H1 (cell line): ENCODE results near the gene PRG3. TPM values are rescaled to one million over a fixed set of nuclear protein-coding genes. Genes with fewer than 3 reads are reported as not detected.

Source experiments
- CTCF ChIA-PET: fragments of 300-600 bp; sonication (Branson Sonifier 250); formaldehyde crosslinking; loops from one replicate; lab custom pipeline; 2021; ENCODE audit not compliant: partially characterized antibody; lab: Charles Lee
- POLR2A ChIA-PET: fragments of 300-600 bp; sonication (Branson Sonifier 250); formaldehyde crosslinking; loops from one replicate; lab custom pipeline; 2021; ENCODE audit warnings: inconsistent platforms; ENCODE audit not compliant: partially characterized antibody; lab: Charles Lee
- DNase-seq, 2 experiments: peaks; one replicate each; pipeline versions ENCODE4 v3.0.0 to v3.0.0-alpha.2; 2010 to 2022; ENCODE audit warnings: low spot score in 2 of 2, low read depth in 1 of 2, mixed read lengths in 1 of 2
- FAIRE-seq: peaks from 2 replicates; lab custom pipeline; 2011; peaks lifted over from hg19 to GRCh38; lab: Jason Lieb, UNC
- H2AFZ ChIP-seq: 2 replicates; pipeline ENCODE4 v1.8.1; 2012; ENCODE audit warnings: low read length, inconsistent platforms
- H2AK5ac ChIP-seq: 2 replicates; pipeline ENCODE4 v1.6.1; 2013; ENCODE audit warnings: low read depth, low read length
- H2BK120ac ChIP-seq: replicated peaks from 2 replicates; pipeline ENCODE3; 2013; ENCODE audit warnings: low read depth, low read length, inconsistent platforms
- H2BK12ac ChIP-seq: 2 replicates; pipeline ENCODE4 v1.6.1; 2013; ENCODE audit warnings: low read depth, low read length
- H2BK15ac ChIP-seq: 2 replicates; pipeline ENCODE4 v1.6.1; 2013; ENCODE audit warnings: low read length
- H2BK20ac ChIP-seq: 2 replicates; pipeline ENCODE4 v1.6.1; 2013; ENCODE audit warnings: low read length
- H2BK5ac ChIP-seq: 2 replicates; pipeline ENCODE4 v1.6.1; 2013; ENCODE audit warnings: low read depth, low read length
- H3K14ac ChIP-seq: 2 replicates; pipeline ENCODE4 v1.6.1; 2013; ENCODE audit warnings: inconsistent platforms; ENCODE audit not compliant: insufficient read length
- H3K18ac ChIP-seq: 2 replicates; pipeline ENCODE4 v1.6.1; 2013; ENCODE audit warnings: low read length; ENCODE audit errors: extremely low read depth
- H3K23ac ChIP-seq: 2 replicates; pipeline ENCODE4 v1.6.1; 2013; ENCODE audit warnings: inconsistent platforms; ENCODE audit not compliant: insufficient read length
- H3K23me2 ChIP-seq: 2 replicates; pipeline ENCODE4 v1.6.1; 2013; ENCODE audit warnings: low read depth, low read length
- H3K27ac ChIP-seq: 2 replicates; pipeline ENCODE4 v1.6.1; 2011; ENCODE audit warnings: low read depth, low read length, inconsistent platforms
- H3K27me3 ChIP-seq, 4 experiments: replicated peaks in 1 of 4; 1 replicate in 1 of 4; 2 replicates in 3 of 4; pipeline versions ENCODE4 v1.6.1 to v1.8.1; 2011 to 2013; ENCODE audit warnings: low read length in 3 of 4, mild to moderate bottlenecking in 3 of 4, inconsistent platforms in 2 of 4, mixed read lengths in 2 of 4, moderate library complexity in 1 of 4; ENCODE audit not compliant: control insufficient read depth in 3 of 4, insufficient read depth in 3 of 4; ENCODE audit errors: extremely low read depth in 1 of 4
- H3K36me3 ChIP-seq, 4 experiments: 2 replicates each; pipeline versions ENCODE4 v1.6.1 to v1.8.1; 2011 to 2013; ENCODE audit warnings: mild to moderate bottlenecking in 4 of 4, low read length in 3 of 4, moderate library complexity in 2 of 4, control low read depth in 1 of 4, inconsistent platforms in 1 of 4; ENCODE audit not compliant: insufficient read depth in 4 of 4, control insufficient read depth in 2 of 4
- H3K4ac ChIP-seq: replicated peaks from 2 replicates; pipeline ENCODE3; 2013; ENCODE audit warnings: low read length, low read depth, mixed read lengths, inconsistent platforms; ENCODE audit not compliant: insufficient read length
- H3K4me1 ChIP-seq, 4 experiments: replicated peaks in 1 of 4; 1 replicate in 1 of 4; 2 replicates in 3 of 4; pipeline versions ENCODE4 v1.6.1 to v1.8.1; 2011 to 2013; ENCODE audit warnings: low read length in 3 of 4, inconsistent platforms in 2 of 4, mixed read lengths in 1 of 4; ENCODE audit not compliant: insufficient read depth in 4 of 4, control insufficient read depth in 3 of 4
- H3K4me2 ChIP-seq, 2 experiments: 2 replicates each; pipeline versions ENCODE4 v1.6.1 to v1.8.1; 2011 to 2013; ENCODE audit warnings: low read depth in 2 of 2, low read length in 2 of 2, control low read depth in 1 of 2, inconsistent platforms in 1 of 2, mild to moderate bottlenecking in 1 of 2; ENCODE audit not compliant: insufficient read depth in 1 of 2
- H3K4me3 ChIP-seq, 4 experiments: fragments of 200-600, 300-600 bp in 1 of 4; sonication (generic), shearing (Covaris generic), sonication (Bioruptor Twin) in 1 of 4; 2 replicates each; pipeline versions ENCODE4 v1.5.1 to v1.8.1; 2011 to 2016; ENCODE audit warnings: low read length in 4 of 4, low read depth in 3 of 4, control low read depth in 2 of 4, inconsistent platforms in 2 of 4, mild to moderate bottlenecking in 2 of 4, mixed read lengths in 1 of 4, moderate library complexity in 1 of 4; ENCODE audit not compliant: insufficient read depth in 2 of 4; ENCODE audit errors: extremely low read depth in 1 of 4
- H3K56ac ChIP-seq: replicated peaks from 2 replicates; pipeline ENCODE3; 2013; ENCODE audit warnings: low read depth, mild to moderate bottlenecking, mixed read lengths, low read length, inconsistent platforms; ENCODE audit not compliant: insufficient read length
- H3K79me1 ChIP-seq: 2 replicates; pipeline ENCODE4 v1.6.1; 2013; ENCODE audit warnings: low read depth, low read length, control low read depth
- H3K79me2 ChIP-seq, 2 experiments: 2 replicates each; pipeline versions ENCODE4 v1.6.1 to v1.8.1; 2012 to 2013; ENCODE audit warnings: low read length in 2 of 2, mild to moderate bottlenecking in 2 of 2, inconsistent platforms in 1 of 2; ENCODE audit not compliant: insufficient read depth in 2 of 2, control insufficient read depth in 1 of 2
- H3K9ac ChIP-seq, 4 experiments: replicated peaks in 1 of 4; 1 replicate in 1 of 4; 2 replicates in 3 of 4; pipeline versions ENCODE4 v1.6.1 to v1.8.1; 2011 to 2013; ENCODE audit warnings: low read depth in 3 of 4, low read length in 3 of 4, control low read depth in 2 of 4, mild to moderate bottlenecking in 2 of 4, moderate library complexity in 2 of 4, inconsistent platforms in 1 of 4; ENCODE audit errors: extremely low read depth in 1 of 4
- H3K9me3 ChIP-seq, 2 experiments: 2 replicates each; pipeline versions ENCODE4 v1.6.1 to v1.8.1; 2012 to 2013; ENCODE audit warnings: mild to moderate bottlenecking in 2 of 2, moderate library complexity in 2 of 2, control low read depth in 1 of 2, inconsistent platforms in 1 of 2, low read depth in 1 of 2, low read length in 1 of 2, mixed read lengths in 1 of 2; ENCODE audit not compliant: insufficient read depth in 2 of 2
- H4K20me1 ChIP-seq, 2 experiments: replicated peaks in 1 of 2; 2 replicates each; pipeline versions ENCODE3 to v1.8.1; 2011 to 2013; ENCODE audit warnings: inconsistent platforms in 2 of 2, low read length in 2 of 2, mild to moderate bottlenecking in 1 of 2; ENCODE audit not compliant: insufficient read depth in 2 of 2, control insufficient read depth in 1 of 2
- H4K5ac ChIP-seq: 2 replicates; pipeline ENCODE4 v1.6.1; 2013; ENCODE audit warnings: low read length, low read depth, mixed read lengths, inconsistent platforms; ENCODE audit not compliant: insufficient read length
- H4K8ac ChIP-seq: 2 replicates; pipeline ENCODE4 v1.8.0; 2013; ENCODE audit warnings: mild to moderate bottlenecking, moderate library complexity, low read length, inconsistent platforms; ENCODE audit not compliant: insufficient read depth; ENCODE audit errors: extremely low read depth
- H4K91ac ChIP-seq: replicated peaks from 2 replicates; pipeline ENCODE3; 2013; ENCODE audit warnings: low read length, mixed read lengths, inconsistent platforms; ENCODE audit not compliant: insufficient read length
- ATF2 ChIP-seq: IDR thresholded peaks from 2 replicates; pipeline ENCODE4 v1.6.1; 2012; ENCODE audit warnings: low read length, inconsistent platforms
- CREB1 ChIP-seq: IDR thresholded peaks from 2 replicates; pipeline ENCODE4 v1.6.1; 2012; ENCODE audit warnings: inconsistent platforms
- EZH2 ChIP-seq: fragments of 200-600 bp; sonication (generic); IDR thresholded peaks from 2 replicates; pipeline ENCODE4 v1.7.1; 2012; ENCODE audit warnings: low read depth, mild to moderate bottlenecking, moderate library complexity, low read length, inconsistent platforms; ENCODE audit not compliant: severe bottlenecking
- KDM4A ChIP-seq: IDR thresholded peaks from one replicate; pipeline ENCODE4 v1.7.1; 2012; ENCODE audit warnings: low read depth, mild to moderate bottlenecking, moderate library complexity, low read length, inconsistent platforms; ENCODE audit not compliant: severe bottlenecking
- TBP ChIP-seq: IDR thresholded peaks from 2 replicates; pipeline ENCODE4 v1.6.1; 2011; ENCODE audit warnings: low read depth, low read length, improper control_type of control experiment
- TCF12 ChIP-seq: IDR thresholded peaks from 2 replicates; pipeline ENCODE4 v1.6.1; 2011; ENCODE audit warnings: low read depth, mild to moderate bottlenecking, low read length
- whole genome bisulfite sequencing, 2 experiments: shearing (Covaris generic) in 1 of 2; methylation state at CpG; one replicate each; pipeline versions ENCODE4 v1.1.6 to v1.1.7; 2013 to 2015; ENCODE audit warnings: low lambda C conversion rate in 2 of 2, mixed read lengths in 2 of 2, inconsistent platforms in 1 of 2, low coverage in 1 of 2, missing lambda C conversion rate in 1 of 2; ENCODE audit not compliant: insufficient replicate concordance in 2 of 2, insufficient coverage in 1 of 2, insufficient read length in 1 of 2; ENCODE audit errors: extremely low coverage in 1 of 2, missing lambda C conversion rate in 1 of 2; 5-methylcytosine and 5-hydroxymethylcytosine counted together
- polyA plus RNA-seq, 7 experiments: library from polyadenylated mRNA; depleted of rRNA in 3 of 7; stranded (reverse) in 5 of 7; unstranded in 2 of 7; fragments of >200 nt in 5 of 7; fragments of 200-250 nt in 2 of 7; gene quantifications; 1 replicate in 5 of 7; 2 replicates in 1 of 7; 4 replicates in 1 of 7; pipeline versions ENCODE4 v1.2.1 to v1.2.3, GENCODE V29; 2011 to 2013; ENCODE audit warnings: missing spikeins in 2 of 7, mixed read lengths in 2 of 7
- total RNA-seq: library from RNA; stranded (reverse); fragmentation: NEBNext Ultra II Directional; extraction: Animal tissue kit (Norgen Biotek cat#: 25700); gene quantifications from 2 replicates; pipeline ENCODE4 v1.2.1, GENCODE V29; 2021

The PRG3 gene
- total and polyA plus RNA-seq, 2 of the 8 experiments (the other 6 are each of a cell fraction or from before 2014, with no cell fraction given) = not detected

GRCh38 chr11:57331720-57332119 is 49.2 kb downstream of the PRG3 start:
- Histone ChIP-seq H2BK12ac (no peak overlapping the region), H4K20me1 (peaks cover 2 to 7% of the 10 kb centered on the region in 2 experiments), H2BK120ac (no peak overlapping the region), H3K56ac (no peak overlapping the region), H3K23me2 (peaks cover 4% of the 10 kb centered on the region), H2AK5ac (no peak overlapping the region), H3K9me3 (no peaks in the 10 kb centered on the region), H3K79me1 (peaks cover 8% of the 10 kb centered on the region), H3K27ac (no peak overlapping the region), H3K14ac (no peak overlapping the region), H4K91ac (no peak overlapping the region), H3K4me2 (no peak overlapping the region), H2AFZ (no peak overlapping the region), H4K5ac (no peak overlapping the region), H2BK20ac (no peak overlapping the region), H3K18ac (no peak overlapping the region), H3K79me2 (peaks cover 12 to 29% of the 10 kb centered on the region in 2 experiments), H3K4ac (no peak overlapping the region)
- 94% methylated on average over 14 of the region's 14 CpGs; no CpG with 5 or more reads in 1 of the 2 experiments for WGBS, 2 experiments
- no peak for DNase-seq
- FAIRE-seq = no peak
- CTCF ChIA-PET = interaction anchor here (1.0 to 1.8 kb wide), 6 partner anchors 8 to 160 kb away, joined by 3 to 4 read pairs (median 3); no protein-coding TSS in a partner anchor
- TF ChIP-seq CREB1 = no peak
- no peak for TF ChIP-seq KDM4A
- no peak for TF ChIP-seq TCF12
- no peak for TF ChIP-seq TBP
- no peak for TF ChIP-seq ATF2
- TF ChIP-seq EZH2 = no peak
- TF ChIP-seq, all 59 proteins: peak for 0
- H2BK15ac ChIP-seq = no peak overlapping the region
- H4K8ac ChIP-seq = no peak overlapping the region
- peaks cover 55 to 78% (median 70%) of the 10 kb centered on the region in 4 experiments for H3K36me3 ChIP-seq
- no peak overlapping the region for H3K4me3 ChIP-seq
- H3K27me3 ChIP-seq = no peaks in the 10 kb centered on the region
- POLR2A ChIA-PET = interaction anchor here (0.5 to 45.7 kb wide), 6 partner anchors 22 to 317 kb away, joined by 3 to 1279 read pairs (median 4); partner anchors contain the start of gene TNKS1BP1
- H3K23ac ChIP-seq = no peak overlapping the region
- no peak overlapping the region for H3K9ac ChIP-seq
- peaks cover 3 to 8% (median 3%) of the 10 kb centered on the region in 4 experiments; a peak in 6 of 7 replicates for H3K4me1 ChIP-seq
- H2BK5ac ChIP-seq = no peak overlapping the region
